Fibroblast of lung (primary cell): ENCODE results near the gene ACTMAP. TPM values are rescaled to one million over a fixed set of nuclear protein-coding genes. Genes with fewer than 3 reads are reported as not detected.

Experiments used
- DNase-seq, 2 donors: peaks; one replicate each; pipeline versions ENCODE4 v3.0.0 to v3.0.0-alpha.2; 2010; ENCODE audit warnings: low read depth in 2 of 2
- H2AFZ ChIP-seq: 2 replicates; pipeline ENCODE4 v1.5.1; 2012; ENCODE audit warnings: low read length, control low read depth, inconsistent platforms
- H3K27ac ChIP-seq: 2 replicates; pipeline ENCODE4 v1.5.1; 2011; ENCODE audit warnings: low read length, control low read depth; ENCODE audit not compliant: insufficient read depth
- H3K27me3 ChIP-seq: 2 replicates; pipeline ENCODE4 v1.5.1; 2011; ENCODE audit warnings: mild to moderate bottlenecking, low read length; ENCODE audit not compliant: control insufficient read depth, insufficient read depth
- H3K36me3 ChIP-seq: 2 replicates; pipeline ENCODE4 v1.5.1; 2011; ENCODE audit warnings: low read length; ENCODE audit not compliant: control insufficient read depth, insufficient read depth
- H3K4me1 ChIP-seq: 2 replicates; pipeline ENCODE4 v1.5.1; 2011; ENCODE audit warnings: low read length; ENCODE audit not compliant: control insufficient read depth, insufficient read depth; ENCODE audit errors: extremely low read depth
- H3K4me2 ChIP-seq: 2 replicates; pipeline ENCODE4 v1.5.1; 2011; ENCODE audit warnings: low read length, control low read depth; ENCODE audit not compliant: insufficient read depth; ENCODE audit errors: extremely low read depth
- H3K4me3 ChIP-seq, 4 experiments: fragments of 200-600 bp in 1 of 4; sonication (generic) in 1 of 4; replicated peaks in 1 of 4; 2 replicates each; pipeline ENCODE4 v1.5.1; 2011 to 2016; ENCODE audit warnings: low read length in 4 of 4, low read depth in 3 of 4, mild to moderate bottlenecking in 3 of 4, control low read depth in 2 of 4, inconsistent platforms in 1 of 4, mixed read lengths in 1 of 4; ENCODE audit not compliant: insufficient read depth in 1 of 4; ENCODE audit errors: control extremely low read depth in 1 of 4
- H3K79me2 ChIP-seq: 2 replicates; pipeline ENCODE4 v1.5.1; 2012; ENCODE audit warnings: mild to moderate bottlenecking, low read length, inconsistent platforms; ENCODE audit not compliant: control insufficient read depth, insufficient read depth
- H3K9ac ChIP-seq: 2 replicates; pipeline ENCODE4 v1.5.1; 2011; ENCODE audit warnings: mild to moderate bottlenecking, low read length, control low read depth; ENCODE audit not compliant: insufficient read depth
- H3K9me3 ChIP-seq: 2 replicates; pipeline ENCODE4 v1.5.1; 2012; ENCODE audit warnings: low read depth, low read length; ENCODE audit not compliant: control insufficient read depth, insufficient read depth
- H4K20me1 ChIP-seq: 2 replicates; pipeline ENCODE4 v1.5.1; 2011; ENCODE audit warnings: low read length; ENCODE audit not compliant: control insufficient read depth, insufficient read depth; ENCODE audit errors: extremely low read depth
- CTCF ChIP-seq, 2 donors: IDR thresholded peaks in 1 of 2; conservative IDR thresholded peaks in 1 of 2; 1 replicate in 1 of 2; 2 replicates in 1 of 2; pipeline ENCODE4 v1.5.1; 2011 to 2012; ENCODE audit warnings: low read length in 2 of 2, control low read depth in 1 of 2, inconsistent platforms in 1 of 2, low read depth in 1 of 2, mild to moderate bottlenecking in 1 of 2
- EZH2 ChIP-seq: IDR thresholded peaks from 2 replicates; pipeline ENCODE4 v1.5.1; 2012; ENCODE audit warnings: low read length, control low read depth, mild to moderate bottlenecking; ENCODE audit errors: missing control alignments
- polyA plus RNA-seq, 2 donors: library from polyadenylated mRNA; depleted of rRNA in 1 of 2; stranded (reverse) in 1 of 2; unstranded in 1 of 2; fragments of >200 nt; gene quantifications; 2 replicates each; pipeline ENCODE4 v1.2.1, GENCODE V29; 2011 to 2012; ENCODE audit warnings: missing spikeins in 1 of 2
- total RNA-seq: library from RNA; depleted of rRNA; stranded (reverse); fragments of >200 nt; gene quantifications from 2 replicates; pipeline ENCODE4 v1.2.1, GENCODE V29; 2014

The ACTMAP gene
- total and polyA plus RNA-seq, 2 donors (not counting 1 experiment from before 2014, with no cell fraction given), result 1.8 to 2.2 TPM

- H3K4me3 ChIP-seq, result no peak overlapping the region
- H3K9me3 ChIP-seq, result no peaks in the 10 kb centered on the region
- no peaks in the 10 kb centered on the region for H3K27me3 ChIP-seq
- peaks cover 10% of the 10 kb centered on the region for H3K36me3 ChIP-seq
- no peak overlapping the region for H3K9ac ChIP-seq
- H3K79me2 ChIP-seq, result no peaks in the 10 kb centered on the region
- no peak for DNase-seq
- H2AFZ ChIP-seq, result no peak overlapping the region
- no peaks in the 10 kb centered on the region for H3K4me1 ChIP-seq
- no peak overlapping the region for H3K27ac ChIP-seq
- TF ChIP-seq CTCF (conservative IDR thresholded peaks at IDR 0.05 in 1 of 2, IDR thresholded peaks at IDR 0.05 in 1 of 2; ENCODE audit: low read depth in 1 of 2, low read length in 2 of 2) (no peak), EZH2 (no peak)
- H4K20me1 ChIP-seq, result no peaks in the 10 kb centered on the region
- no peak overlapping the region for H3K4me2 ChIP-seq
These were observed 7.4 kb downstream of the ACTMAP start for GRCh38 chr19:40742886-40743285.

DNA sequence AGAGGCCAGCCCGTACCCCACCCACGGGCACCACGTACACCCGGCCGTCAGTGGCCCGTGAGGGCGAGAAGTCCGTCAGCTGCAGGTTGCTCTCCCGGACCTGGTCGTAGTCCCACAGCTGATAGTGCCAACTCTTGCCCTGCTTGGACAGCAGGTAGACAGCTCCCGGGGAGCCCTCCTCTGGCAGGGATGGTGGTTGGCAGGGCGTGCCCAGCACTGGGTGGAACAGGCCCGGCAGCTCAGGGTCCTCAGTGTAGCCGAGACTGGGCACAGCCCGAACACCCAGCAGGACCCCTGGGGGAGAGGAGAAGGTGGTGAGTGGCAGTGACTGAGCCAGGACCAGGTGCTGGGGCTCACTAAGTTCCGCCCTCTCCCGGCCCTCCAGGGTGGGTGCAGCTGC is 7.8 kb downstream of the ACTMAP start:
- H3K4me2 ChIP-seq, result no peak overlapping the region
- H3K9ac ChIP-seq, result no peak overlapping the region
- no peak overlapping the region for H2AFZ ChIP-seq
- no peak overlapping the region for H3K4me3 ChIP-seq
- no peak for TF ChIP-seq CTCF (conservative IDR thresholded peaks at IDR 0.05 in 1 of 2, IDR thresholded peaks at IDR 0.05 in 1 of 2; ENCODE audit: low read depth in 1 of 2, low read length in 2 of 2)
- no peak for TF ChIP-seq EZH2
- H3K36me3 ChIP-seq, result peaks cover 10% of the 10 kb centered on the region
- H3K4me1 ChIP-seq, result no peaks in the 10 kb centered on the region
- DNase-seq, result no peak
- no peak overlapping the region for H3K27ac ChIP-seq
- H3K9me3 ChIP-seq, result no peaks in the 10 kb centered on the region
- no peaks in the 10 kb centered on the region for H3K27me3 ChIP-seq
- H4K20me1 ChIP-seq, result no peaks in the 10 kb centered on the region
- no peaks in the 10 kb centered on the region for H3K79me2 ChIP-seq

DNA sequence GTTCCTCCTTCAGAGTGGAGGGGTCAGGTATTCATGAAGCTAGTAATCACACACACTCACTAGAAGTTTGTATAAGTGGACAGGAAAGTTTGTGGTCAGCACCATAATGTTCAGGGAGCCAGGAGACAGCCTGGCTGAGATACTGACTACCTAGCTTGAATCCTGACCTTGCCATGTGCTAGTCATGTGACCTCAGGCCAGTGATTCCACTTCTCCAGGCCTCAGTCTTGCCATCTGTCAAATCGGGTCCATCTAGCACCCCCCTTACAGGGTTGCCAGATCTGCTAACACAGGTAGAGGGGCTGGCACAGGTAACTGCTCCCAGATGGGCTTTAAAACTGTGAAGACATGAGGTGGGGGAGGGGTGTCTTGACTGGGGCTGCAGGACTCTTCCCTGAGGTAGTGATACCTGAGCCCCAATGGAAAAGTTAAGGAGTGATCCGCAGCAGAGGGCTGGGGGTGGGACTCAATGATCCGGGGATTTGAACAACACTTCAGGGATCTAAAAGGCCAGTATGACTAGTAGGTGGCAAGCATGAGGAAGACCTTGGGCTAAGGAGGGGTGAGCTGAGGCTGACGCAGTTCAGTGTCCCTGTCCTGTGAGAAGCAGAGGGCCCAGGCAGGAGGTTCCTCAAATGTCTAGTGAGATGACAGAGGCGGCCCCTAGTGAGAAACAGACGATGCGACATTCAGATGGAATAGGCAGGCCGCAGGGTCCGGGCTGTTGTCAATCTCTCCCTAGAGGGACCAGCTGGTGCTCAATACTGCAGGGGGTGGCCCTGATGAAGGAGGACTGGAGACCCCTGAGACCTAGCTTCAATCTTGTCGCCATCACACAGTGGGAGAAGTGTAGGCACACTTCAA is 8.5 kb downstream of the ACTMAP start:
- Histone ChIP-seq H3K9ac (no peak overlapping the region), H3K27ac (no peak overlapping the region), H3K27me3 (no peaks in the 10 kb centered on the region), H3K9me3 (no peaks in the 10 kb centered on the region), H3K4me1 (no peaks in the 10 kb centered on the region), H2AFZ (no peak overlapping the region), H3K36me3 (peaks cover 13% of the 10 kb centered on the region), H3K4me2 (no peak overlapping the region), H3K4me3 (no peak overlapping the region), H4K20me1 (no peaks in the 10 kb centered on the region), H3K79me2 (no peaks in the 10 kb centered on the region)
- TF ChIP-seq EZH2 (no peak), CTCF (conservative IDR thresholded peaks at IDR 0.05 in 1 of 2, IDR thresholded peaks at IDR 0.05 in 1 of 2; ENCODE audit: low read depth in 1 of 2, low read length in 2 of 2) (no peak)
- no peak for DNase-seq
